GM18870 (cell line): ENCODE data around the gene CCR6.

ENCODE experiments used
- ATAC-seq: cut with Tn5 transposase; IDR thresholded peaks from one replicate; pipeline ENCODE4 v1.9.1; 2021; ENCODE audit warnings: moderate library complexity; ENCODE audit not compliant: unreplicated experiment

The CCR6 gene

GRCh38 chr6:167140589-167141474 lies 17.9 kb downstream of the CCR6 start:
- no peak for ATAC-seq

- ATAC-seq: no peak
Observed at GRCh38 chr6:167141667-167142432, 19.0 kb downstream of the CCR6 start.

GRCh38 chr6:167142433-167142761 lies 19.5 kb downstream of the CCR6 start:
- ATAC-seq: no peak

- ATAC-seq: no peak
Observed at GRCh38 chr6:167143041-167143440, 20.1 kb downstream of the CCR6 start.

- no peak for ATAC-seq
Observed at GRCh38 chr6:167145461-167145860, 22.6 kb downstream of the CCR6 start.

GRCh38 chr6:167146135-167146534 lies 23.2 kb downstream of the CCR6 start:
- peak; percentile 34 for ATAC-seq

GRCh38 chr6:167146977-167147376 lies 24.1 kb downstream of the CCR6 start:
- no peak for ATAC-seq

GRCh38 chr6:167148021-167148420 lies 25.1 kb downstream of the CCR6 start:
- no peak for ATAC-seq

GRCh38 chr6:167148997-167149396 lies 26.1 kb downstream of the CCR6 start:
- no peak for ATAC-seq

GRCh38 chr6:167150941-167151549 lies 28.1 kb downstream of the CCR6 start:
- ATAC-seq: peak; percentile 51

GRCh38 chr6:167151648-167152047 lies 28.8 kb downstream of the CCR6 start:
- no peak for ATAC-seq

- peak; percentile 47 for ATAC-seq
Observed at GRCh38 chr6:167152862-167153261, 30.0 kb downstream of the CCR6 start.

- peak; percentile 63 for ATAC-seq
Observed at GRCh38 chr6:167153521-167153959, 30.6 kb downstream of the CCR6 start.

- ATAC-seq: no peak
Observed at GRCh38 chr6:167154291-167154690, 31.4 kb downstream of the CCR6 start.

GRCh38 chr6:167154895-167155294 lies 32.0 kb downstream of the CCR6 start:
- ATAC-seq: no peak

- ATAC-seq: no peak
Observed at GRCh38 chr6:167157414-167157813, 34.5 kb downstream of the CCR6 start.

- no peak for ATAC-seq
Observed at GRCh38 chr6:167157863-167158262, 35.0 kb downstream of the CCR6 start, which contains the start of gene GPR31. GPR31 (minus strand) TSS chr6:167157980; CDS start chr6:167157831, 149 bp downstream.

GRCh38 chr6:167161851-167162467 lies 39.1 kb downstream of the CCR6 start:
- no peak for ATAC-seq

GRCh38 chr6:167162591-167162990 lies 39.7 kb downstream of the CCR6 start:
- no peak for ATAC-seq

GRCh38 chr6:167163476-167164011 lies 40.6 kb downstream of the CCR6 start:
- no peak for ATAC-seq

GRCh38 chr6:167164261-167164660 lies 41.4 kb downstream of the CCR6 start:
- ATAC-seq: no peak
